Parathyroid adenoma (tissue), 2 donors: ENCODE results near the gene KANSL1.
"Not testable (repeated sequence)": the region's sequence is repeated elsewhere in the genome, so short reads cannot be mapped to it uniquely, and the experiment has no call there.

Source experiments
- H2AFZ ChIP-seq: fragments of 300-600 bp; sonication (generic); one replicate; pipeline ENCODE4 v1.7.0; 2017; ENCODE audit warnings: antibody characterized with exemption, mild to moderate bottlenecking
- H3K27ac ChIP-seq: fragments of 300-600 bp; sonication (generic); one replicate; pipeline ENCODE4 v1.7.0; 2017
- H3K27me3 ChIP-seq: fragments of 300-600 bp; sonication (generic); one replicate; pipeline ENCODE4 v1.7.0; 2017; ENCODE audit warnings: low read length; ENCODE audit not compliant: control insufficient read depth, insufficient read depth
- H3K36me3 ChIP-seq: fragments of 300-600 bp; sonication (generic); one replicate; pipeline ENCODE4 v1.7.0; 2017; ENCODE audit warnings: low read length; ENCODE audit not compliant: control insufficient read depth, insufficient read depth
- H3K4me1 ChIP-seq: fragments of 300-600 bp; sonication (generic); one replicate; pipeline ENCODE4 v1.7.0; 2017; ENCODE audit warnings: control low read depth
- H3K4me2 ChIP-seq: fragments of 300-600 bp; sonication (generic); one replicate; pipeline ENCODE4 v1.7.0; 2017; ENCODE audit warnings: low read length
- H3K4me3 ChIP-seq: fragments of 300-600 bp; sonication (generic); one replicate; pipeline ENCODE4 v1.7.0; 2017; ENCODE audit warnings: low read depth, low read length
- H3K79me2 ChIP-seq: fragments of 300-600 bp; sonication (generic); one replicate; pipeline ENCODE4 v1.7.0; 2017; ENCODE audit warnings: control low read depth
- H3K9ac ChIP-seq: fragments of 300-600 bp; sonication (generic); one replicate; pipeline ENCODE4 v1.7.0; 2017; ENCODE audit warnings: mild to moderate bottlenecking
- H3K9me3 ChIP-seq: fragments of 300-600 bp; sonication (generic); one replicate; pipeline ENCODE4 v1.7.0; 2017; ENCODE audit warnings: low read length; ENCODE audit not compliant: control insufficient read depth
- TF ChIP-seq, protein P1 (sequence below): fragments of 300-600 bp; sonication (generic); IDR thresholded peaks from one replicate; pipeline ENCODE4 v1.7.0; 2017; ENCODE audit warnings: antibody characterized with exemption, mild to moderate bottlenecking
- donor health status: primary hyperparathyroidism.

The KANSL1 gene

DNA sequence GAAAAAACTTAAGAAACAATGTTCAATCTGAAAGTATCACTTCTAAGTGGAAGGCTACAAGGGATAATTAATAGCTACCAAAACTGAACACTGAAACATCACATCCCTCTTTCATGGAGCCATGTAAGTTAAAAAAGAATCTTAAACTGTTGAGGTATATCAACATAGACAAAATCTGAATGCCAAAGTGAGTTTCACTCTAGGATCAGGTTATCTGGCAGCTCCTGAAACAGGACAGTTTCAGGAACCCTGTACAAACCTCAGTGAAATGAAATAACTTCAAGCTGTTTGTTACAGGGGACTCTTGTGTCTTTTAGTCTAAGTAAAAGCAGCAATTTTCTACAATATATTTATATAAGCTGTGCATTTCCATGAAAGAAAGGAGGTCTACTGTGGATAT lies 73.2 kb downstream of the KANSL1 start:
- Histone ChIP-seq H2AFZ (no peak overlapping the region), H3K27me3 (no peaks in the 10 kb centered on the region), H3K9me3 (no peaks in the 10 kb centered on the region), H3K79me2 (peaks cover 75% of the 10 kb centered on the region), H3K4me2 (no peak overlapping the region), H3K9ac (no peak overlapping the region), H3K4me3 (no peak overlapping the region), H3K4me1 (peaks cover 17% of the 10 kb centered on the region), H3K27ac (no peak overlapping the region), H3K36me3 (no peaks in the 10 kb centered on the region)
- TF ChIP-seq, protein P1, sequence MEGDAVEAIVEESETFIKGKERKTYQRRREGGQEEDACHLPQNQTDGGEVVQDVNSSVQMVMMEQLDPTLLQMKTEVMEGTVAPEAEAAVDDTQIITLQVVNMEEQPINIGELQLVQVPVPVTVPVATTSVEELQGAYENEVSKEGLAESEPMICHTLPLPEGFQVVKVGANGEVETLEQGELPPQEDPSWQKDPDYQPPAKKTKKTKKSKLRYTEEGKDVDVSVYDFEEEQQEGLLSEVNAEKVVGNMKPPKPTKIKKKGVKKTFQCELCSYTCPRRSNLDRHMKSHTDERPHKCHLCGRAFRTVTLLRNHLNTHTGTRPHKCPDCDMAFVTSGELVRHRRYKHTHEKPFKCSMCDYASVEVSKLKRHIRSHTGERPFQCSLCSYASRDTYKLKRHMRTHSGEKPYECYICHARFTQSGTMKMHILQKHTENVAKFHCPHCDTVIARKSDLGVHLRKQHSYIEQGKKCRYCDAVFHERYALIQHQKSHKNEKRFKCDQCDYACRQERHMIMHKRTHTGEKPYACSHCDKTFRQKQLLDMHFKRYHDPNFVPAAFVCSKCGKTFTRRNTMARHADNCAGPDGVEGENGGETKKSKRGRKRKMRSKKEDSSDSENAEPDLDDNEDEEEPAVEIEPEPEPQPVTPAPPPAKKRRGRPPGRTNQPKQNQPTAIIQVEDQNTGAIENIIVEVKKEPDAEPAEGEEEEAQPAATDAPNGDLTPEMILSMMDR = no peak

DNA sequence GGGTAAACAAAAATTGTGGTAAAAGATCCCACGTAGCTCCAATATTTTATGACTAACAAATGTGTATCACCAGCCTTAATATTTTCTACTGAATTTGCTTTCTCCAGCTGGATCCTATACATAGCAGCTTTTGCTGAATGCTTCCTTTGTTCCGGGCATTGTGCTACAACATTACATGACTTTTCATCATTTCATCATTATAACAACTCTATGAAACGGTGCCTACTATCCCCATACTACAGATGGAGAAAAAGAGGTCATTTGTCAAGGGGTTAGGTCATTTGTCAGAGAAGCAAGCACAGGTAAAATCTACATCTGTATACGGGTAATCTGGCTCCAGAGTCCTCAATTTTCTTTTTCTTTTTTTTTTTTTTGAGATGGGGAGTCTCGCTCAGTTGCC lies 74.3 kb downstream of the KANSL1 start:
- H3K4me1 ChIP-seq = peaks cover 17% of the 10 kb centered on the region
- no peak overlapping the region for H2AFZ ChIP-seq
- no peak overlapping the region for H3K27ac ChIP-seq
- H3K27me3 ChIP-seq = no peaks in the 10 kb centered on the region
- TF ChIP-seq, protein P1 = no peak
- no peaks in the 10 kb centered on the region for H3K36me3 ChIP-seq
- no peak overlapping the region for H3K4me2 ChIP-seq
- H3K9ac ChIP-seq = no peak overlapping the region
- peaks cover 71% of the 10 kb centered on the region for H3K79me2 ChIP-seq
- H3K9me3 ChIP-seq = no peaks in the 10 kb centered on the region
- no peak overlapping the region for H3K4me3 ChIP-seq

- TF ChIP-seq, protein P1 = no peak
- H3K9ac ChIP-seq = no peak overlapping the region
- no peaks in the 10 kb centered on the region for H3K9me3 ChIP-seq
- H3K79me2 ChIP-seq = peaks cover 68% of the 10 kb centered on the region
- no peak overlapping the region for H3K27ac ChIP-seq
- no peak overlapping the region for H3K4me2 ChIP-seq
- H2AFZ ChIP-seq = no peak overlapping the region
- H3K27me3 ChIP-seq = no peaks in the 10 kb centered on the region
- no peaks in the 10 kb centered on the region for H3K36me3 ChIP-seq
- peaks cover 17% of the 10 kb centered on the region for H3K4me1 ChIP-seq
- no peak overlapping the region for H3K4me3 ChIP-seq
These were observed 75.2 kb downstream of the KANSL1 start for GRCh38 chr17:46117850-46118696.

GRCh38 chr17:46117117-46117516 lies 76.1 kb downstream of the KANSL1 start:
- TF ChIP-seq, protein P1 = no peak

GRCh38 chr17:46115699-46116098 lies 77.5 kb downstream of the KANSL1 start:
- TF ChIP-seq, protein P1 = no peak
- H3K36me3 ChIP-seq = no peaks in the 10 kb centered on the region
- no peak overlapping the region for H3K27ac ChIP-seq
- H3K4me3 ChIP-seq = no peak overlapping the region
- H3K9ac ChIP-seq = no peak overlapping the region
- H3K27me3 ChIP-seq = no peaks in the 10 kb centered on the region
- no peak overlapping the region for H3K4me2 ChIP-seq
- no peak overlapping the region for H2AFZ ChIP-seq
- peaks cover 15% of the 10 kb centered on the region for H3K4me1 ChIP-seq
- no peaks in the 10 kb centered on the region for H3K9me3 ChIP-seq
- H3K79me2 ChIP-seq = peaks cover 70% of the 10 kb centered on the region

More at GRCh38 chr17:46117117-46117516, 76.1 kb downstream of the KANSL1 start:
- Histone ChIP-seq H3K9ac (no peak overlapping the region), H2AFZ (no peak overlapping the region), H3K27me3 (no peaks in the 10 kb centered on the region), H3K27ac (no peak overlapping the region), H3K4me2 (no peak overlapping the region), H3K9me3 (no peaks in the 10 kb centered on the region), H3K4me3 (no peak overlapping the region), H3K36me3 (no peaks in the 10 kb centered on the region), H3K4me1 (peaks cover 8% of the 10 kb centered on the region), H3K79me2 (peaks cover 71% of the 10 kb centered on the region)

DNA sequence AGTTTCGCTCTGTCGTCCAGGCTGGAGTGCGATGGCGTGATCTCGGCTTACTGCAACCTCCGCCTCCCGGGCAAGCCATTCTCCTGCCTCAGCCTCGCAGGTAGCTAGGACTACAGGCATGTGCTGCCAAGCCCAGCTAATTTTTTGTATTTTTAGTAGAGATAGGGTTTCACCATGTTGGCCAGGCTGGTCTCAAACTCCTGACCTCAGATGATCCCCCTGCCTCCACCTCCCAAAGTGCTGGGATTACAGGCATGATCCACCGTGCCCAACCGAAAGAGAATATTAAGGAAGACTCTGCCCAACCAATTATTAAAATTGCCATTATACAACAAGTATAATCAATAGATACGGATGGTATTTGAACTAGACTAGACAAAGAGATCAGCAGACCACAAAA lies 82.0 kb downstream of the KANSL1 start:
- H3K36me3 ChIP-seq, H2AFZ ChIP-seq, H3K9ac ChIP-seq, H3K27ac ChIP-seq, H3K4me2 ChIP-seq, H3K9me3 ChIP-seq, H3K4me3 ChIP-seq, H3K27me3 ChIP-seq: not testable (repeated sequence)
- Histone ChIP-seq H3K4me1 (peaks cover 39% of the 10 kb centered on the region), H3K79me2 (peaks cover 79% of the 10 kb centered on the region)
